Measurements from ENCODE around the gene STX4. TPM values are rescaled to one million over a fixed set of nuclear protein-coding genes. Genes with fewer than 3 reads are reported as not detected.

STX4 gene
- total RNA-seq, 1 experiment from 2014 or later: 65.2 TPM

DNA sequence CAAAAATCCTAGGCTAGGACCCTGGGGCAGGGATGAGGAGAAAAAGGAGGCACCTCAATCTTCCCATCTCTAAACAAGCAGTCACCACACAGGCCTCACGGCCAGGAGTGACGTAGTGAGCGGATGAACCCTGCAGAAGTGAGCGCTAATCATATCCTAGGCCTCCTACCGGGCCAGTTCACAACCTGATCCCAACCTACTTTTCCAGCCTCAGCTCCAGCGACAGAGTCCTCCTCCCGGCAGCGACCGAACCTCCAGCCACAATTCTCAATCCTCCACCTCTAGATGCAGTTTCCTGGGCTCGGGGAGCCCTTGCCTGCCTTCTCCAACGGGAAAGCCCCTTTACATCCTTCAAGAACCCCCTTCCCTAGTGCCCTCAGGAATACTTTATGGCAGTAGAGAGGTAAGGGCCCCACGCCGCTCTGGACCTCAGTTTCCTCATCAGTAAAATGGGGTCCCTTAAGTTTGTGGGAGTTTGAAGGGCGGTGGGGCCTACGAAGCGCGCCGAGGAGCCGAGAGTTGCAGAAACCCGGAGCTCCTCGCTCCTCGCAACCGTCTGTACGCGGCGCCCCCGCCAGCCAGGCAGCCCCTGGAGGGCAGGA, 39.3 kb downstream of the STX4 start:
- ATAC-seq: no peak
- Histone ChIP-seq H3K4me3 (ENCODE audit: low read depth in 2 of 2, low read length in 2 of 2) (peak overlapping the region; percentile 99), H3K4me1 (ENCODE audit: control insufficient read depth, insufficient read depth, low read length) (peaks cover 10% of the 10 kb centered on the region; the same call in 1 of the 2 replicates), H3K9me3 (ENCODE audit: control insufficient read depth, insufficient read depth, low read depth, low read length) (no peaks in the 10 kb centered on the region), H3K27me3 (ENCODE audit: control insufficient read depth, insufficient read depth, low read length) (no peaks in the 10 kb centered on the region), H3K27ac (ENCODE audit: low read length) (peak overlapping the region; percentile 97), H3K36me3 (ENCODE audit: control insufficient read depth, insufficient read depth, low read length) (peaks cover 10% of the 10 kb centered on the region)
- intact Hi-C loops (cut with micrococcal nuclease; ENCODE audit: unreplicated experiment): no loop called here
- CTCF ChIA-PET: no interaction called here
- BruUV-seq (replicated peaks): no TSS peak
- DNase-seq (ENCODE audit: low read depth, low spot score): no peak
- TF ChIP-seq CTCF (IDR thresholded peaks at IDR 0.05) (no peak), POLR2AphosphoS5 (IDR thresholded peaks at IDR 0.05; ENCODE audit: low read depth, low read length) (no peak), SIN3A (IDR thresholded peaks at IDR 0.05; ENCODE audit: borderline replicate concordance, insufficient read depth, low read depth, low read length) (no peak), TCF7L2 (IDR thresholded peaks at IDR 0.05; ENCODE audit: low read depth, low read length) (no peak)
- TF ChIP-seq, protein P1, sequence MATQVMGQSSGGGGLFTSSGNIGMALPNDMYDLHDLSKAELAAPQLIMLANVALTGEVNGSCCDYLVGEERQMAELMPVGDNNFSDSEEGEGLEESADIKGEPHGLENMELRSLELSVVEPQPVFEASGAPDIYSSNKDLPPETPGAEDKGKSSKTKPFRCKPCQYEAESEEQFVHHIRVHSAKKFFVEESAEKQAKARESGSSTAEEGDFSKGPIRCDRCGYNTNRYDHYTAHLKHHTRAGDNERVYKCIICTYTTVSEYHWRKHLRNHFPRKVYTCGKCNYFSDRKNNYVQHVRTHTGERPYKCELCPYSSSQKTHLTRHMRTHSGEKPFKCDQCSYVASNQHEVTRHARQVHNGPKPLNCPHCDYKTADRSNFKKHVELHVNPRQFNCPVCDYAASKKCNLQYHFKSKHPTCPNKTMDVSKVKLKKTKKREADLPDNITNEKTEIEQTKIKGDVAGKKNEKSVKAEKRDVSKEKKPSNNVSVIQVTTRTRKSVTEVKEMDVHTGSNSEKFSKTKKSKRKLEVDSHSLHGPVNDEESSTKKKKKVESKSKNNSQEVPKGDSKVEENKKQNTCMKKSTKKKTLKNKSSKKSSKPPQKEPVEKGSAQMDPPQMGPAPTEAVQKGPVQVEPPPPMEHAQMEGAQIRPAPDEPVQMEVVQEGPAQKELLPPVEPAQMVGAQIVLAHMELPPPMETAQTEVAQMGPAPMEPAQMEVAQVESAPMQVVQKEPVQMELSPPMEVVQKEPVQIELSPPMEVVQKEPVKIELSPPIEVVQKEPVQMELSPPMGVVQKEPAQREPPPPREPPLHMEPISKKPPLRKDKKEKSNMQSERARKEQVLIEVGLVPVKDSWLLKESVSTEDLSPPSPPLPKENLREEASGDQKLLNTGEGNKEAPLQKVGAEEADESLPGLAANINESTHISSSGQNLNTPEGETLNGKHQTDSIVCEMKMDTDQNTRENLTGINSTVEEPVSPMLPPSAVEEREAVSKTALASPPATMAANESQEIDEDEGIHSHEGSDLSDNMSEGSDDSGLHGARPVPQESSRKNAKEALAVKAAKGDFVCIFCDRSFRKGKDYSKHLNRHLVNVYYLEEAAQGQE (IDR thresholded peaks at IDR 0.05; ENCODE audit: insufficient read depth in 1 of 2, low read depth in 2 of 2, low read length in 1 of 2): no peak
- in situ Hi-C loops (cut with HindIII; ENCODE audit: low pct_unique_long_range_greater_than_20kb, low sequenced_read_pairs): no loop called here
- POLR2A ChIA-PET: no interaction called here

- peaks cover 10% of the 10 kb centered on the region; the same call in 1 of the 2 replicates for H3K4me1 ChIP-seq (ENCODE audit: control insufficient read depth, insufficient read depth, low read length)
- peak overlapping the region; percentile 97 for H3K27ac ChIP-seq (ENCODE audit: low read length)
- ATAC-seq (peak; percentile 89), DNase-seq (ENCODE audit: low read depth, low spot score) (peak; percentile 30)
- ChIA-PET POLR2A (interaction anchor here (0.6 kb wide), 1 partner anchor 107 kb away, joined by 7 read pairs; no protein-coding TSS in a partner anchor), CTCF (interaction anchor here (1.5 kb wide), 1 partner anchor 89 kb away, joined by 3 read pairs; no protein-coding TSS in a partner anchor)
- H3K9me3 ChIP-seq (ENCODE audit: control insufficient read depth, insufficient read depth, low read depth, low read length): no peaks in the 10 kb centered on the region
- H3K36me3 ChIP-seq (ENCODE audit: control insufficient read depth, insufficient read depth, low read length): peaks cover 10% of the 10 kb centered on the region
- no peaks in the 10 kb centered on the region for H3K27me3 ChIP-seq (ENCODE audit: control insufficient read depth, insufficient read depth, low read length)
- in situ Hi-C loops (cut with HindIII; ENCODE audit: low pct_unique_long_range_greater_than_20kb, low sequenced_read_pairs) (no loop called here), intact Hi-C loops (cut with micrococcal nuclease; ENCODE audit: unreplicated experiment) (no loop called here)
- no TSS peak for BruUV-seq (replicated peaks)
- TF ChIP-seq TCF7L2 (IDR thresholded peaks at IDR 0.05; ENCODE audit: low read depth, low read length) (no peak), POLR2AphosphoS5 (IDR thresholded peaks at IDR 0.05; ENCODE audit: low read depth, low read length) (peak; percentile 13; the same call in 1 of the 2 replicates)
- H3K4me3 ChIP-seq (ENCODE audit: low read depth in 2 of 2, low read length in 2 of 2): peak overlapping the region; percentile 99
Observed at GRCh38 chr16:31073142-31073969, 40.0 kb downstream of the STX4 start.

Measured in Panc1 (cell line).